ENCODE measurements around the gene MORC3. TPM values are rescaled to one million over a fixed set of nuclear protein-coding genes. Genes with fewer than 3 reads are reported as not detected.
A peak's percentile ranks its signal among the peaks of the same experiment; 100 is the strongest.

Gene MORC3
- total and polyA plus RNA-seq, 9 of the 15 experiments (the other 6 are each of a cell fraction or from before 2014, with no cell fraction given), result 12.7 to 53.7 (median 36.0) TPM

- ChIA-PET CTCF (ENCODE audit: low intra/inter-chr PET ratio) (no interaction called here), POLR2A (interaction anchor here (0.9 to 1.3 kb wide), 3 partner anchors 12 to 25 kb away, joined by 3 to 4 read pairs (median 3); partner anchors contain the start of gene MORC3)
- H3K27ac ChIP-seq (ENCODE audit: extremely low read depth, low read depth, low read length), result no peak overlapping the region
- no peak overlapping the region for H2AFZ ChIP-seq (ENCODE audit: low read depth, low read length)
- no peak overlapping the region for H3K4me2 ChIP-seq (ENCODE audit: insufficient read depth, low read length)
- H3K4me1 ChIP-seq (replicated peaks in 1 of 2; ENCODE audit: control insufficient read depth in 2 of 2, insufficient read depth in 2 of 2, low read length in 2 of 2), result no peaks in the 10 kb centered on the region
- no peak overlapping the region for H3K9ac ChIP-seq (ENCODE audit: insufficient read depth in 1 of 2, low read depth in 2 of 2, low read length in 2 of 2)
- H3K36me3 ChIP-seq (ENCODE audit: control insufficient read depth, insufficient read depth, low read length), result peaks cover 92% of the 10 kb centered on the region
- TF ChIP-seq SUPT5H (IDR thresholded peaks at IDR 0.05), result 0 out of 2 replicates have a peak, but pooled peaks have one; percentile 7
- TF ChIP-seq HSF4 (CRISPR knock-in tag; IDR thresholded peaks at IDR 0.05; ENCODE audit: borderline replicate concordance), result no peak
- peak; percentile 92 for TF ChIP-seq HNRNPK (IDR thresholded peaks at IDR 0.05; ENCODE audit: low read depth, low read length, poor library complexity, severe bottlenecking)
- peak; percentile 72 for TF ChIP-seq PCBP2 (IDR thresholded peaks at IDR 0.05; ENCODE audit: low read depth, low read length, poor library complexity, severe bottlenecking)
- no peak for TF ChIP-seq RB1 (IDR thresholded peaks at IDR 0.05; ENCODE audit: low read depth)
- H3K9me3 ChIP-seq (replicated peaks; ENCODE audit: control insufficient read depth, insufficient read depth, low read depth, low read length), result no peaks in the 10 kb centered on the region
- intact Hi-C loops (cut with micrococcal nuclease) (no loop called here), in situ Hi-C loops (cut with MboI) (no loop called here)
- BruUV-seq (replicated peaks), result no TSS peak
- DNase-seq (ENCODE audit: extremely low read depth in 1 of 4, low spot score in 3 of 4), result no peak
- 100% methylated on average over 1 of the region's 1 CpG for WGBS (ENCODE audit: insufficient coverage, low coverage, missing lambda C conversion rate)
- FAIRE-seq, result no peak
- H4K20me1 ChIP-seq (replicated peaks; ENCODE audit: control insufficient read depth, insufficient read depth, low read length), result no peaks in the 10 kb centered on the region
- H3K27me3 ChIP-seq (ENCODE audit: control insufficient read depth in 2 of 2, insufficient read depth in 2 of 2, low read length in 2 of 2), result no peaks in the 10 kb centered on the region
- ATAC-seq, result no peak
- H3K9me1 ChIP-seq (ENCODE audit: control insufficient read depth, insufficient read depth, low read length), result no peaks in the 10 kb centered on the region
- no peak overlapping the region for H3K4me3 ChIP-seq
- H3K79me2 ChIP-seq (ENCODE audit: control insufficient read depth, insufficient read depth, low read length), result no peaks in the 10 kb centered on the region
Measured at GRCh38 chr21:36344931-36345330, 24.9 kb downstream of the MORC3 start.

- Histone ChIP-seq H3K9me1 (ENCODE audit: control insufficient read depth, insufficient read depth, low read length) (no peaks in the 10 kb centered on the region), H4K20me1 (replicated peaks; ENCODE audit: control insufficient read depth, insufficient read depth, low read length) (no peaks in the 10 kb centered on the region), H3K27me3 (ENCODE audit: control insufficient read depth in 2 of 2, insufficient read depth in 2 of 2, low read length in 2 of 2) (no peaks in the 10 kb centered on the region), H3K4me1 (replicated peaks in 1 of 2; ENCODE audit: control insufficient read depth in 2 of 2, insufficient read depth in 2 of 2, low read length in 2 of 2) (no peaks in the 10 kb centered on the region), H3K9ac (ENCODE audit: insufficient read depth in 1 of 2, low read depth in 2 of 2, low read length in 2 of 2) (no peak overlapping the region), H3K27ac (ENCODE audit: extremely low read depth, low read depth, low read length) (no peak overlapping the region), H3K9me3 (replicated peaks; ENCODE audit: control insufficient read depth, insufficient read depth, low read depth, low read length) (no peaks in the 10 kb centered on the region), H3K4me2 (ENCODE audit: insufficient read depth, low read length) (no peak overlapping the region), H3K36me3 (ENCODE audit: control insufficient read depth, insufficient read depth, low read length) (peaks cover 91% of the 10 kb centered on the region), H3K79me2 (ENCODE audit: control insufficient read depth, insufficient read depth, low read length) (no peaks in the 10 kb centered on the region), H2AFZ (ENCODE audit: low read depth, low read length) (no peak overlapping the region), H3K4me3 (no peak overlapping the region)
- FAIRE-seq, result no peak
- POLR2A ChIA-PET, result interaction anchor here (1.5 to 1.9 kb wide), 3 partner anchors 10 to 20 kb away, joined by 3 to 9 read pairs (median 4); no protein-coding TSS in a partner anchor
- CTCF ChIA-PET (ENCODE audit: low intra/inter-chr PET ratio), result no interaction called here
- intact Hi-C loops (cut with micrococcal nuclease), result no loop called here
- no peak for DNase-seq (ENCODE audit: extremely low read depth in 1 of 4, low spot score in 3 of 4)
- WGBS (ENCODE audit: insufficient coverage, low coverage, missing lambda C conversion rate), result 87% methylated on average over 3 of the region's 3 CpGs
- in situ Hi-C loops (cut with MboI), result no loop called here
- ATAC-seq, result no peak
- no TSS peak for BruUV-seq (replicated peaks)
- TF ChIP-seq SAFB (IDR thresholded peaks at IDR 0.05; ENCODE audit: borderline replicate concordance, low read depth, low read length), result no peak
- TF ChIP-seq ATF1 (CRISPR knock-in tag; IDR thresholded peaks at IDR 0.05), result no peak
- TF ChIP-seq ATF1 (tag; IDR thresholded peaks at IDR 0.05), result no peak
- TF ChIP-seq LCOR (CRISPR knock-in tag; IDR thresholded peaks at IDR 0.05), result no peak
- no peak for TF ChIP-seq NCOA6 (IDR thresholded peaks at IDR 0.05)
- no peak for TF ChIP-seq ZNF766 (CRISPR knock-in tag; conservative IDR thresholded peaks at IDR 0.05)
- no peak for TF ChIP-seq ZNF253 (CRISPR knock-in tag; conservative IDR thresholded peaks at IDR 0.05)
- TF ChIP-seq ZNF586 (CRISPR knock-in tag; conservative IDR thresholded peaks at IDR 0.05), result no peak
- TF ChIP-seq USF2 (CRISPR knock-in tag; IDR thresholded peaks at IDR 0.05), result no peak
- TF ChIP-seq FOXP1 (CRISPR knock-in tag; IDR thresholded peaks at IDR 0.05), result no peak
- TF ChIP-seq ILK (tag; IDR thresholded peaks at IDR 0.05; ENCODE audit: borderline replicate concordance, low read depth), result no peak
Measured at GRCh38 chr21:36347278-36347961, 27.4 kb downstream of the MORC3 start.
